ENCODE results near the gene ZNF580. TPM values are rescaled to one million over a fixed set of nuclear protein-coding genes. Genes with fewer than 3 reads are reported as not detected.

ZNF580 gene
- total RNA-seq, 1 donor from 2014 or later, result 37.4 TPM

- Mint-ChIP-seq H3K27me3 (no peaks in the 10 kb centered on the region), H3K4me1 (ENCODE audit: unreplicated experiment) (peaks cover 27% of the 10 kb centered on the region), H3K27ac (peak overlapping the region; percentile 76), H3K36me3 (peaks cover 8% of the 10 kb centered on the region), H3K4me3 (peak overlapping the region; percentile 74), H3K9me3 (no peaks in the 10 kb centered on the region)
- DNase-seq (ENCODE audit: extremely low spot score, unreplicated experiment), result no peak
- peak; percentile 90 for TF ChIP-seq CTCF (conservative IDR thresholded peaks at IDR 0.05)
These were observed 8.4 kb upstream of the ZNF580 start for GRCh38 chr19:55632463-55632834.

GRCh38 chr19:55633861-55634260 is 6.9 kb upstream of the ZNF580 start:
- Mint-ChIP-seq H3K9me3 (no peaks in the 10 kb centered on the region), H3K27me3 (no peaks in the 10 kb centered on the region), H3K4me1 (ENCODE audit: unreplicated experiment) (peaks cover 33% of the 10 kb centered on the region), H3K4me3 (no peak overlapping the region), H3K27ac (peak overlapping the region; percentile 99), H3K36me3 (peaks cover 14% of the 10 kb centered on the region)
- DNase-seq (ENCODE audit: extremely low spot score, unreplicated experiment), result no peak
- TF ChIP-seq CTCF (conservative IDR thresholded peaks at IDR 0.05), result no peak

- H3K36me3 Mint-ChIP-seq, result peaks cover 17% of the 10 kb centered on the region
- H3K9me3 Mint-ChIP-seq, result no peaks in the 10 kb centered on the region
- peaks cover 38% of the 10 kb centered on the region for H3K4me1 Mint-ChIP-seq (ENCODE audit: unreplicated experiment)
- DNase-seq (ENCODE audit: extremely low spot score, unreplicated experiment), result no peak
- TF ChIP-seq CTCF (conservative IDR thresholded peaks at IDR 0.05), result no peak
- peak overlapping the region; percentile 99 for H3K27ac Mint-ChIP-seq
- peak overlapping the region; percentile 100 for H3K4me3 Mint-ChIP-seq
- H3K27me3 Mint-ChIP-seq, result no peaks in the 10 kb centered on the region
These were observed 5.5 kb upstream of the ZNF580 start for GRCh38 chr19:55635334-55635717.

- Mint-ChIP-seq H3K27ac (peak overlapping the region; percentile 99), H3K4me3 (peak overlapping the region; percentile 100), H3K9me3 (no peaks in the 10 kb centered on the region), H3K4me1 (ENCODE audit: unreplicated experiment) (peaks cover 40% of the 10 kb centered on the region), H3K27me3 (no peaks in the 10 kb centered on the region), H3K36me3 (peaks cover 17% of the 10 kb centered on the region)
- no peak for DNase-seq (ENCODE audit: extremely low spot score, unreplicated experiment)
- no peak for TF ChIP-seq CTCF (conservative IDR thresholded peaks at IDR 0.05)
These were observed 4.9 kb upstream of the ZNF580 start for GRCh38 chr19:55635856-55636440.

GRCh38 chr19:55636723-55637122 is 4.1 kb upstream of the ZNF580 start:
- H3K36me3 Mint-ChIP-seq, result peaks cover 18% of the 10 kb centered on the region
- H3K9me3 Mint-ChIP-seq, result no peaks in the 10 kb centered on the region
- peak overlapping the region; percentile 99 for H3K27ac Mint-ChIP-seq
- peak overlapping the region; percentile 100 for H3K4me3 Mint-ChIP-seq
- H3K4me1 Mint-ChIP-seq (ENCODE audit: unreplicated experiment), result peaks cover 40% of the 10 kb centered on the region
- H3K27me3 Mint-ChIP-seq, result no peaks in the 10 kb centered on the region
- no peak for DNase-seq (ENCODE audit: extremely low spot score, unreplicated experiment)
- no peak for TF ChIP-seq CTCF (conservative IDR thresholded peaks at IDR 0.05)

GRCh38 chr19:55637534-55637933 is 3.3 kb upstream of the ZNF580 start:
- no peak for DNase-seq (ENCODE audit: extremely low spot score, unreplicated experiment)
- Mint-ChIP-seq H3K9me3 (no peaks in the 10 kb centered on the region), H3K4me1 (ENCODE audit: unreplicated experiment) (peaks cover 40% of the 10 kb centered on the region), H3K4me3 (peak overlapping the region; percentile 83), H3K27ac (peak overlapping the region; percentile 90), H3K27me3 (no peaks in the 10 kb centered on the region), H3K36me3 (peaks cover 21% of the 10 kb centered on the region)
- no peak for TF ChIP-seq CTCF (conservative IDR thresholded peaks at IDR 0.05)

Data from type B pancreatic cell (in vitro differentiated cells).